Hepatic stellate cell (primary cell): ENCODE data around the gene COL1A2.
A peak's percentile ranks its signal among the peaks of the same experiment; 100 is the strongest.

Experiments
- DNase-seq: peaks from one replicate; pipeline ENCODE4 v3.0.0; 2011; ENCODE audit warnings: low spot score

The COL1A2 gene

GRCh38 chr7:94434042-94434441, 39.3 kb downstream of the COL1A2 start:
- DNase-seq: no peak

DNA sequence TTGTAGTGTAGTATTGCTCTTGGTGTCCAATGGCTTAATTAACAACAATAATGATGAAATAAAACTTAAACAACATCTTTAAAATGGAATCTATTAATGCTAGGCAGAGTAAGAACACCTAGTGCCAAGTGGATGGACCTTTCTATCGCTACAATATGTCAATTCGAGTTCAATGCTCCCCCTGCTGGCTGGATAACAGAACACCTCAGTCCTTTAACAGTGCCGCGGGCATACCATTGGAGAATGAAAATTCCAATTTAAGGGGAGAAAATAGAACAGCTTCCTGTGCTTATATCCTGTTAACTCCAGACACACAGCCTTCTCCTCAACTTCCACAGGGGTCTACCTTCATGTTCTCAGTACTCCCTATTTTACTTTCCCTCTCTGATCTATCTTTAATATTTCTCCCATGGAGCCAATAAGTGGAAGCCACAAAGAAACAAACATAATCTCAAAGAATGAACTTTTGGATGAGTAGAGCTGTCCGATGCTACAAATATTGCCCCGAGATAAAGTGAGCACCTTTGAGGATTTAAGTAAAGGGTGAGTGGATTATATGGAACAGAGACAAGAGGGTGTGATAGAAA, 41.4 kb downstream of the COL1A2 start:
- DNase-seq: peak; percentile 31

- no peak for DNase-seq
These were observed 42.0 kb downstream of the COL1A2 start for GRCh38 chr7:94436700-94437099.

DNA sequence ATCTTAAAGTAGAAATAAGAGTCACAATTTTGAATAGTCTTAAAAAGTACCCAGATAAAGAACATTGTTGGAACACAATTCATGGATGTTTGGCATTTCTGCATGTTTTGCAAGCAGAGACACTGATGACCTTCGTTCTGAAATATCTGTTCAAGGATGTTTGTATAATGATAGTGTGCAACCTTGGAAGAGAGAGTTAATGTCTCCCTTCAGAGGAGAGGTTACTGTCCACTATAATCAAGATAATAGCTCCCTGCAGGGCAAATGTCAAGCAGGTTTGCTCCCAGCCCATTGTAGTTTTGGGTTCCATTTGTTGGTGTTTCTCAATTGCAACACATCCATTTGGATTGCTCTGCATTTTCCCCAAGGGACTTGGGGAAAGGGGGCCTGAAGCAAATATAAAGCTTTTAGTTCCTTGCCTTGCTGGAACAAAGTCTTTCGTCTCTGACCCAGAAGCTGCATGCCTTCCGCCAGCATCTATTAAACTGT, 45.2 kb downstream of the COL1A2 start:
- DNase-seq: no peak

DNA sequence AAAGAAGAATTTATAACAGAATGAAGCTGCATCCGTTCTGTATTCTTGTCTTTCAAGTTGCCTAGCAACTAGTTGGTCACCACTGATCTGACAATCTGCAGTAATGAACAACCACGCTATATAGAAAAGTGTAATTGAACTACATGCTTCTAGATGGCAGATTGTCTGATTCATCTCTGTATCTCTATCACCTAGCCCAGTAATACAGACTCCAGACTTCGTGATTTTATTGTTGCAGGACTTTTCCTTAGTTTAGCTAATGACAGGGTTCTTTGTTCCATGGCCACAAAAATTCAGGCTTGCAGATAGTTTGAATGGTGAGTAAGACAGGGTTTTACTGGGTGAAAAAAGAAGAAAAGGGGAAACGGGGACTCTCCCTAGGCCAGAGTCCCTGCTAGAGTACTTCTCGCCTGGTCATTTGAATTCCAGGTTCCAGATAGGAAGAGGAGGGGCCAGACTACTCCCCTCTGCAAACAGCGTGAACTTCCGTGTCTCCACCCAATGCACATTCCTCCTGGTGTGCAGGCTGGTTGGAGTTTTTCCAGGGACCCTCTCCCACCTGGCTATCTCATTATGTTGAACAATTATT, 45.9 kb downstream of the COL1A2 start:
- no peak for DNase-seq

GRCh38 chr7:94441138-94441537, 46.4 kb downstream of the COL1A2 start:
- no peak for DNase-seq

- no peak for DNase-seq
These were observed 47.9 kb downstream of the COL1A2 start for GRCh38 chr7:94442639-94443038.

DNA sequence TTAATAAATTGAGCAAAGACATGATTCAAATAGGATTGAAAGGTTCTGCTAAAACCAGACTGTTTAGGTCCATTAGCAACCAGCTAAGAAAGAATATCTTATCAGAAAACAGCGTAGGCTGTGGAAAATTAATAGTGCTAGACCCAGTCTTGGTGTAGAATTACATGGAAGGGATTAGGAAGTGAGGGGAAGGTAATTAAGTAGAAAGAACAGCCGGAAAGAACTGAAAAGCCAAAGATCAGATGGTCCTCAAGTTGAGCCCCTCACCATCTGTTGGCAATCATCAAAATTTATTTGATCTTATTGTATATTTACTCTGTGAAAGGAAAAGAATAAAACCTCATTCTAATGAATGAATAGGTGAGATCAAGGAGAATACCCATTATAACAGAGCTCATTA, 50.1 kb downstream of the COL1A2 start:
- DNase-seq: no peak

DNA sequence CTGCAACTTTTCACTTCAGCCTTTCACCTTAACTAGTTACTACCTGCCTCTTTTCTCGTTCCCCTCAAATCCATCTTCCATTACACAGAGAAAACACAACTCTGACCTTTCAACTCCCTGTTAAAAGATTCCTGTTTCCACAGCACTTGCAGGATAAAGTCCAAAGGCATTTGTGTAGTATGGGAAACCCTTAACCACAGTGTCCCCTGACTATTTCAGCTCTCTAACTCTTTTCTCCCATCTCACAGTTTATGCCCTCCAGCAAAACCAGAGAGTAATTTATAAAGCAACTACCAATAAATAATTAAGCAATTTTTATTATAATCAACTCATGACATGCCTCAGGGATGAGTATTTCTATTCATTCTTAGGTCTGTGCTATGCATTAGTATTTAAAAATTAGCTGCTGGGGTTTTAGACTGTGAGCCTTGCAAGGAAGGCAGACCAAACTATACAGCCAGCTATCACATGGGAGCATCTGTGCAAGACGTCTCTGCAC, 51.0 kb downstream of the COL1A2 start:
- DNase-seq: no peak

GRCh38 chr7:94446308-94446707, 51.6 kb downstream of the COL1A2 start:
- no peak for DNase-seq

- DNase-seq: no peak
These were observed 54.5 kb downstream of the COL1A2 start for GRCh38 chr7:94449151-94449725.

GRCh38 chr7:94450044-94450697, 55.5 kb downstream of the COL1A2 start:
- no peak for DNase-seq

- no peak for DNase-seq
These were observed 56.5 kb downstream of the COL1A2 start for GRCh38 chr7:94451187-94451586.

GRCh38 chr7:94452239-94452638, 57.5 kb downstream of the COL1A2 start:
- DNase-seq: no peak

DNA sequence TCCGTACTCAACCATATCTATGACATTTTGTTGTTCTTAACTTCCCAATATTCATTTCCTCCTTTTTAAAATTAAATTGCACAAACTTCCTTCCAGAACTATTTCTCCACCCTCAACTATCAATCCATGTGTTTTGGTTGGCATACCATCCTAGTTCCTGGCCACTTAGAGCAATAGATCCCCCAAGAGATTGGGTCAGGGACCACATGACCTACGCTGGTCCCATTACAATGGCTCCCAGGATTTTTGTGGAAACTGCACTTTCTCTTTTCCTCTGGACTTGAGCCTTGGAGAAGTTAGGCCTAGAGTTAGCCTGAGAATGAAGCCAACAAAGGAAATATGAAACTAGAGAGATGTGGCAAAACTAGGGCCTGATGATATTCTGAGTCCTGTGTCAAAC, 59.2 kb downstream of the COL1A2 start:
- no peak for DNase-seq

DNA sequence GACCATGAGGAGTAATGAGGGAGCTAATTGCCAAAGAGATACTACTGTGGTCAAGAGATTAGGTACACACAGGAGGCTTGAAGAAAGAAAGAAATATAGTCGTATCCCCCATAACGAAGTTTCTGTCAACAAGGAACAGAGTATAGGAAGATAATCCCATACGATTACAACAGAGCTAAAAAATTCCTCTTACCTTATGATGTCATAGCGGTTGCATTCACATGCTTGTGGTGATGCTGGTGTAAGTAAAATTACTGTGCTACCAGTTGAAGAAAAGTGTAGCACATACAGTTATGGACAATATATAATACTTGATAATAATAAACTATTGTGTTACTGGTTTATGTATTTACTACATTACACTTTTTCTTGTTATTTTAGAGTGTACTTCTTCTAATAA, 63.3 kb downstream of the COL1A2 start:
- DNase-seq: no peak

- no peak for DNase-seq
These were observed 71.8 kb downstream of the COL1A2 start for GRCh38 chr7:94466516-94466915.

GRCh38 chr7:94471604-94472003, 76.9 kb downstream of the COL1A2 start:
- no peak for DNase-seq

DNA sequence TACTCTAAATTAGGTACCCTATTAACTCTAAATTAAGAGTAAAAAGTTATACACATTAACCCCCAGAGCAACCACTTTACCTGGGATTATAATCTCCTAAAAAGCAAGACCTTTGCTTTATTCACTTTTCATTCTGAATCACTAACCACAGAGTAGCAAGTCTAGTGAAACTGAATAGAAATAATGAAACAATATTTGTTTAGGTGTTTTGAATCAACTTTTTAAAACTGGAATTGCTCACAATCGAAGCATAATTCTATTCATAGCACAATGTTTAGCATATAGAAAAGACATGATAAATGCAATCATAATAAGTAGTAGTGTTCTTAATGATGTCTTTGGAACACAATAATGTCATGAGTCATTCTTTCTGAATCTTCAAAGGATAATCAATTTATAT, 77.9 kb downstream of the COL1A2 start:
- no peak for DNase-seq

- no peak for DNase-seq
These were observed 81.7 kb downstream of the COL1A2 start for GRCh38 chr7:94476251-94476840.

GRCh38 chr7:94477878-94478277, 83.2 kb downstream of the COL1A2 start:
- no peak for DNase-seq

- DNase-seq: no peak
These were observed 84.0 kb downstream of the COL1A2 start for GRCh38 chr7:94478648-94479214.
